GM21619 (cell line): Measurements from ENCODE around the gene KIF2C.
"Not testable (repeated sequence)": the region's sequence is repeated elsewhere in the genome, so short reads cannot be mapped to it uniquely, and the experiment has no call there.

Experiments used
- ATAC-seq: cut with Tn5 transposase; IDR thresholded peaks from one replicate; pipeline ENCODE4 v1.9.1; 2021; ENCODE audit not compliant: unreplicated experiment

The KIF2C gene

GRCh38 chr1:44739307-44740178 lies at the start of gene KIF2C:
Gene KIF2C, plus strand, starts transcription at chr1:44739837. Its CDS starts 96 bp downstream, at chr1:44739933.
- peak; percentile 95 for ATAC-seq

- no peak for ATAC-seq
These were observed 46.5 kb upstream of the KIF2C start for GRCh38 chr1:44693159-44693558.

- no peak for ATAC-seq
These were observed 45.7 kb upstream of the KIF2C start for GRCh38 chr1:44693900-44694299.

GRCh38 chr1:44694863-44695478 lies 44.7 kb upstream of the KIF2C start:
- peak; percentile 71 for ATAC-seq

GRCh38 chr1:44695671-44696070 lies 44.0 kb upstream of the KIF2C start:
- ATAC-seq: no peak

- ATAC-seq: no peak
These were observed 43.5 kb upstream of the KIF2C start for GRCh38 chr1:44696101-44696500.

GRCh38 chr1:44696789-44697345 lies 42.8 kb upstream of the KIF2C start:
- ATAC-seq: no peak

- no peak for ATAC-seq
These were observed 41.5 kb upstream of the KIF2C start for GRCh38 chr1:44698138-44698537.

- not testable (repeated sequence) for ATAC-seq
These were observed 40.3 kb upstream of the KIF2C start for GRCh38 chr1:44699375-44699774.

- ATAC-seq: no peak
These were observed 39.1 kb upstream of the KIF2C start for GRCh38 chr1:44700573-44700972.

- no peak for ATAC-seq
These were observed 38.5 kb upstream of the KIF2C start for GRCh38 chr1:44701141-44701573.

GRCh38 chr1:44705470-44705869 lies 34.2 kb upstream of the KIF2C start:
- no peak for ATAC-seq

GRCh38 chr1:44705938-44706337 lies 33.7 kb upstream of the KIF2C start:
- ATAC-seq: no peak

GRCh38 chr1:44707112-44707881 lies 32.3 kb upstream of the KIF2C start:
- no peak for ATAC-seq

- ATAC-seq: no peak
These were observed 31.4 kb upstream of the KIF2C start for GRCh38 chr1:44707959-44708831.

- no peak for ATAC-seq
These were observed 26.3 kb upstream of the KIF2C start for GRCh38 chr1:44713321-44713781.

GRCh38 chr1:44714532-44714931 lies 25.1 kb upstream of the KIF2C start:
- ATAC-seq: no peak

GRCh38 chr1:44714944-44715571 lies 24.6 kb upstream of the KIF2C start:
- ATAC-seq: no peak

- no peak for ATAC-seq
These were observed 22.5 kb upstream of the KIF2C start for GRCh38 chr1:44717156-44717555.

- ATAC-seq: no peak
These were observed 22.0 kb upstream of the KIF2C start for GRCh38 chr1:44717653-44718052.
